ENCODE measurements around the gene FYB1. TPM values are rescaled to one million over a fixed set of nuclear protein-coding genes. Genes with fewer than 3 reads are reported as not detected.
A peak's percentile ranks its signal among the peaks of the same experiment; 100 is the strongest.

The FYB1 gene
- polyA plus RNA-seq, 3 donors from 2014 or later: 50.6 to 205 (median 80.2) TPM

GRCh38 chr5:39148983-39149534 is 70.3 kb downstream of the FYB1 start:
- Mint-ChIP-seq H3K27me3 (ENCODE audit: low read depth in 3 of 3) (peaks cover 0 to 2% (median 0%) of the 10 kb centered on the region in 3 donors), H3K4me3 (no peak overlapping the region), H3K4me1 (peaks cover 32 to 61% of the 10 kb centered on the region in 2 donors), H3K27ac (peak overlapping the region; percentile 70 to 92 (median 85)), H3K9me3 (no peaks in the 10 kb centered on the region), H3K36me3 (peaks cover 28 to 29% (median 28%) of the 10 kb centered on the region in 3 donors)
- peak in 2 of 3 donors; percentile 36 to 40 for DNase-seq

- Mint-ChIP-seq H3K36me3 (peaks cover 13 to 16% (median 15%) of the 10 kb centered on the region in 3 donors), H3K4me1 (peaks cover 30 to 48% of the 10 kb centered on the region in 2 donors), H3K27me3 (ENCODE audit: low read depth in 3 of 3) (no peaks in the 10 kb centered on the region), H3K9me3 (no peaks in the 10 kb centered on the region), H3K4me3 (no peak overlapping the region), H3K27ac (peak overlapping the region in 3 of 6 donors; percentile 26 to 81 (median 71))
- no peak for DNase-seq
Observed at GRCh38 chr5:39146831-39147540, 72.4 kb downstream of the FYB1 start.

- Mint-ChIP-seq H3K27me3 (ENCODE audit: low read depth in 3 of 3) (peaks cover 0 to 2% (median 0%) of the 10 kb centered on the region in 3 donors), H3K4me1 (peaks cover 9 to 32% of the 10 kb centered on the region in 2 donors), H3K4me3 (no peak overlapping the region), H3K27ac (no peak overlapping the region), H3K9me3 (no peaks in the 10 kb centered on the region), H3K36me3 (peaks cover 3 to 15% (median 11%) of the 10 kb centered on the region in 3 donors)
- DNase-seq: no peak
Observed at GRCh38 chr5:39143151-39143860, 76.1 kb downstream of the FYB1 start.

- peaks cover 7 to 24% of the 10 kb centered on the region in 2 donors for H3K4me1 Mint-ChIP-seq
- H3K9me3 Mint-ChIP-seq: no peaks in the 10 kb centered on the region
- H3K27ac Mint-ChIP-seq: peak overlapping the region in 3 of 6 donors; percentile 4 to 85 (median 12)
- H3K36me3 Mint-ChIP-seq: peaks cover 11 to 33% (median 29%) of the 10 kb centered on the region in 3 donors
- no peak overlapping the region for H3K4me3 Mint-ChIP-seq
- H3K27me3 Mint-ChIP-seq (ENCODE audit: low read depth in 3 of 3): peaks cover 0 to 2% (median 0%) of the 10 kb centered on the region in 3 donors
- DNase-seq: no peak
Observed at GRCh38 chr5:39140558-39141168, 78.7 kb downstream of the FYB1 start.

- no peaks in the 10 kb centered on the region for H3K9me3 Mint-ChIP-seq
- H3K36me3 Mint-ChIP-seq: peaks cover 16 to 42% (median 36%) of the 10 kb centered on the region in 3 donors
- DNase-seq: no peak
- H3K27ac Mint-ChIP-seq: no peak overlapping the region
- peaks cover 0 to 2% (median 0%) of the 10 kb centered on the region in 3 donors for H3K27me3 Mint-ChIP-seq (ENCODE audit: low read depth in 3 of 3)
- H3K4me1 Mint-ChIP-seq: peaks cover 3 to 12% of the 10 kb centered on the region in 2 donors
- no peak overlapping the region for H3K4me3 Mint-ChIP-seq
Observed at GRCh38 chr5:39138892-39139291, 80.5 kb downstream of the FYB1 start.

- no peak for DNase-seq
- Mint-ChIP-seq H3K27ac (peak overlapping the region in 4 of 6 donors; percentile 12 to 65 (median 46)), H3K36me3 (peaks cover 21 to 50% (median 41%) of the 10 kb centered on the region in 3 donors), H3K27me3 (ENCODE audit: low read depth in 3 of 3) (peaks cover 0 to 2% (median 0%) of the 10 kb centered on the region in 3 donors), H3K4me1 (peaks cover 3 to 11% of the 10 kb centered on the region in 2 donors), H3K9me3 (no peaks in the 10 kb centered on the region), H3K4me3 (no peak overlapping the region)
Observed at GRCh38 chr5:39137819-39138451, 81.4 kb downstream of the FYB1 start.

- Mint-ChIP-seq H3K27me3 (ENCODE audit: low read depth in 3 of 3) (peaks cover 0 to 2% (median 0%) of the 10 kb centered on the region in 3 donors), H3K27ac (peak overlapping the region in 3 of 6 donors; percentile 49 to 65 (median 50)), H3K4me3 (no peak overlapping the region), H3K4me1 (peaks cover 3 to 11% of the 10 kb centered on the region in 2 donors), H3K9me3 (no peaks in the 10 kb centered on the region), H3K36me3 (peaks cover 24 to 53% (median 44%) of the 10 kb centered on the region in 3 donors)
- no peak for DNase-seq
Observed at GRCh38 chr5:39137391-39137790, 82.0 kb downstream of the FYB1 start.

- peaks cover 8 to 34% of the 10 kb centered on the region in 2 donors for H3K4me1 Mint-ChIP-seq
- no peaks in the 10 kb centered on the region for H3K27me3 Mint-ChIP-seq (ENCODE audit: low read depth in 3 of 3)
- H3K9me3 Mint-ChIP-seq: no peaks in the 10 kb centered on the region
- H3K36me3 Mint-ChIP-seq: peaks cover 37 to 75% (median 50%) of the 10 kb centered on the region in 3 donors
- H3K27ac Mint-ChIP-seq: peak overlapping the region in 2 of 6 donors; percentile 3 to 62
- DNase-seq: no peak
- H3K4me3 Mint-ChIP-seq: no peak overlapping the region
Observed at GRCh38 chr5:39132792-39133191, 86.6 kb downstream of the FYB1 start.

GRCh38 chr5:39132128-39132447 is 87.3 kb downstream of the FYB1 start:
- Mint-ChIP-seq H3K36me3 (peaks cover 37 to 75% (median 45%) of the 10 kb centered on the region in 3 donors), H3K27ac (peak overlapping the region in 3 of 6 donors; percentile 29 to 77 (median 69)), H3K4me1 (peaks cover 8 to 39% of the 10 kb centered on the region in 2 donors), H3K27me3 (ENCODE audit: low read depth in 3 of 3) (no peaks in the 10 kb centered on the region), H3K9me3 (no peaks in the 10 kb centered on the region), H3K4me3 (no peak overlapping the region)
- no peak for DNase-seq

- Mint-ChIP-seq H3K4me3 (no peak overlapping the region), H3K36me3 (peaks cover 37 to 68% (median 39%) of the 10 kb centered on the region in 3 donors), H3K27ac (peak overlapping the region; percentile 29 to 85 (median 54)), H3K9me3 (no peaks in the 10 kb centered on the region), H3K27me3 (ENCODE audit: low read depth in 3 of 3) (no peaks in the 10 kb centered on the region), H3K4me1 (peaks cover 8 to 39% of the 10 kb centered on the region in 2 donors)
- DNase-seq: no peak
Observed at GRCh38 chr5:39131210-39132127, 87.9 kb downstream of the FYB1 start.

GRCh38 chr5:39130716-39131115 is 88.6 kb downstream of the FYB1 start:
- Mint-ChIP-seq H3K4me3 (no peak overlapping the region), H3K36me3 (peaks cover 40 to 71% (median 41%) of the 10 kb centered on the region in 3 donors), H3K27me3 (ENCODE audit: low read depth in 3 of 3) (no peaks in the 10 kb centered on the region), H3K27ac (peak overlapping the region in 3 of 6 donors; percentile 46 to 85 (median 77)), H3K9me3 (no peaks in the 10 kb centered on the region), H3K4me1 (peaks cover 8 to 42% of the 10 kb centered on the region in 2 donors)
- no peak for DNase-seq

GRCh38 chr5:39121922-39122321 is 97.4 kb downstream of the FYB1 start:
- peaks cover 0 to 15% of the 10 kb centered on the region in 2 donors for H3K4me1 Mint-ChIP-seq
- no peak for DNase-seq
- no peaks in the 10 kb centered on the region for H3K9me3 Mint-ChIP-seq
- peaks cover 26 to 44% (median 27%) of the 10 kb centered on the region in 3 donors for H3K36me3 Mint-ChIP-seq
- peaks cover 0 to 3% (median 2%) of the 10 kb centered on the region in 3 donors for H3K27me3 Mint-ChIP-seq (ENCODE audit: low read depth in 3 of 3)
- H3K4me3 Mint-ChIP-seq: no peak overlapping the region
- H3K27ac Mint-ChIP-seq: no peak overlapping the region

All from immature natural killer cell (primary cell).